Thyroid gland (tissue), 4 donors: ENCODE results near the gene TBX21. TPM values are rescaled to one million over a fixed set of nuclear protein-coding genes. Genes with fewer than 3 reads are reported as not detected.

Experiments used
- DNase-seq, 2 donors: peaks; one replicate each; pipeline ENCODE4 v3.0.0-alpha.2; 2019
- H3K27ac ChIP-seq, 3 donors: fragments of 200-600 bp; sonication (generic); 1 replicate in 2 of 3; 2 replicates in 1 of 3; pipeline ENCODE4 v1.5.1; 2016 to 2019; ENCODE audit warnings: mild to moderate bottlenecking in 1 of 3, moderate library complexity in 1 of 3
- H3K27me3 ChIP-seq: fragments of 200-600 bp; sonication (generic); one replicate; pipeline ENCODE4 v1.5.1; 2019
- H3K36me3 ChIP-seq, 2 donors: fragments of 200-600 bp; sonication (generic); one replicate each; pipeline ENCODE4 v1.5.1; 2016 to 2019
- H3K4me1 ChIP-seq, 2 donors: fragments of 200-600 bp; sonication (generic); one replicate each; pipeline ENCODE4 v1.5.1; 2017 to 2019
- H3K4me3 ChIP-seq, 3 donors: fragments of 200-600 bp; sonication (generic); replicated peaks in 1 of 3; 1 replicate in 2 of 3; 2 replicates in 1 of 3; pipeline ENCODE4 v1.5.1; 2016; ENCODE audit warnings: mild to moderate bottlenecking in 1 of 3
- H3K9me3 ChIP-seq: fragments of 200-600 bp; sonication (generic); one replicate; pipeline ENCODE4 v1.5.1; 2017
- CTCF ChIP-seq, 6 experiments: fragments of 200-600 bp in 3 of 6; fragments of 450-650 bp in 3 of 6; sonication (generic) in 3 of 6; IDR thresholded peaks; one replicate each; pipeline ENCODE4 v1.5.1; 2016 to 2019; ENCODE audit warnings: antibody characterized with exemption in 6 of 6, mild to moderate bottlenecking in 2 of 6, inconsistent platforms in 1 of 6, moderate library complexity in 1 of 6
- POLR2A ChIP-seq, 2 donors: fragments of 450-650 bp; IDR thresholded peaks; one replicate each; pipeline ENCODE4 v1.6.1; 2017; ENCODE audit warnings: antibody characterized with exemption in 2 of 2, mild to moderate bottlenecking in 2 of 2, moderate library complexity in 1 of 2
- WGBS, 2 donors: methylation state at CpG; one replicate each; pipeline ENCODE4 v1.1.5; 2017; 5-methylcytosine and 5-hydroxymethylcytosine counted together
- intact Hi-C: fragments of 100-400 bp; cut with DNase I; formaldehyde crosslinking; loops from one replicate; pipeline ENCODE4 v1.15.1; 2023
- total RNA-seq, 4 donors: library from RNA; depleted of rRNA; stranded (reverse); fragments of >200 nt; gene quantifications; one replicate each; pipeline ENCODE4 v1.2.3, GENCODE V29; 2016

TBX21 gene
- total RNA-seq, 4 donors from 2014 or later: 0.40 to 2.9 (median 0.87) TPM

GRCh38 chr17:47718634-47719405 is 14.2 kb upstream of the TBX21 start:
- intact Hi-C loops: no loop called here
- 50 to 59% methylated on average over 8 of the region's 8 CpGs for WGBS, 2 donors
- H3K4me1 ChIP-seq: peaks cover 4 to 5% of the 10 kb centered on the region in 2 donors
- H3K36me3 ChIP-seq: no peaks in the 10 kb centered on the region
- no peaks in the 10 kb centered on the region for H3K9me3 ChIP-seq
- no peak for DNase-seq
- H3K4me3 ChIP-seq: no peak overlapping the region
- TF ChIP-seq CTCF (IDR thresholded peaks at IDR 0.05) (no peak), POLR2A (IDR thresholded peaks at IDR 0.05) (no peak)
- no peak overlapping the region for H3K27ac ChIP-seq
- H3K27me3 ChIP-seq: peaks cover 12% of the 10 kb centered on the region

- no peaks in the 10 kb centered on the region for H3K9me3 ChIP-seq
- no peaks in the 10 kb centered on the region for H3K36me3 ChIP-seq
- intact Hi-C loops: no loop called here
- no peak for DNase-seq
- no peak overlapping the region for H3K4me3 ChIP-seq
- 62 to 67% methylated on average over 9 of the region's 9 CpGs for WGBS, 2 donors
- H3K4me1 ChIP-seq: peaks cover 4 to 5% of the 10 kb centered on the region in 2 donors
- no peak overlapping the region for H3K27ac ChIP-seq
- no peak for TF ChIP-seq POLR2A (IDR thresholded peaks at IDR 0.05)
- no peak for TF ChIP-seq CTCF (IDR thresholded peaks at IDR 0.05)
- peaks cover 12% of the 10 kb centered on the region for H3K27me3 ChIP-seq
Measured at GRCh38 chr17:47719411-47720152, 13.5 kb upstream of the TBX21 start.

- 51 to 52% methylated on average over 11 of the region's 11 CpGs for WGBS, 2 donors
- TF ChIP-seq CTCF (IDR thresholded peaks at IDR 0.05): no peak
- no peak for TF ChIP-seq POLR2A (IDR thresholded peaks at IDR 0.05)
- no peaks in the 10 kb centered on the region for H3K36me3 ChIP-seq
- no peak for DNase-seq
- no peaks in the 10 kb centered on the region for H3K9me3 ChIP-seq
- H3K4me1 ChIP-seq: peaks cover 4 to 5% of the 10 kb centered on the region in 2 donors
- peaks cover 12% of the 10 kb centered on the region for H3K27me3 ChIP-seq
- intact Hi-C loops: no loop called here
- H3K27ac ChIP-seq: no peak overlapping the region
- H3K4me3 ChIP-seq: no peak overlapping the region
Measured at GRCh38 chr17:47720196-47720595, 12.8 kb upstream of the TBX21 start.

- no peak overlapping the region for H3K4me3 ChIP-seq
- H3K4me1 ChIP-seq: peaks cover 4 to 5% of the 10 kb centered on the region in 2 donors
- no peak for TF ChIP-seq POLR2A (IDR thresholded peaks at IDR 0.05)
- TF ChIP-seq CTCF (IDR thresholded peaks at IDR 0.05): no peak
- peaks cover 12% of the 10 kb centered on the region for H3K27me3 ChIP-seq
- no peaks in the 10 kb centered on the region for H3K36me3 ChIP-seq
- 5 to 6% methylated on average over 20 to 36 of the region's 36 CpGs for WGBS, 2 donors
- intact Hi-C loops: no loop called here
- no peaks in the 10 kb centered on the region for H3K9me3 ChIP-seq
- H3K27ac ChIP-seq: no peak overlapping the region
- DNase-seq: no peak
Measured at GRCh38 chr17:47720754-47721533, 12.1 kb upstream of the TBX21 start.
